ENCODE results near the gene PTGES3.

The PTGES3 gene

GRCh38 chr12:56634837-56635791, 53.0 kb downstream of the PTGES3 start:
- TF ChIP-seq ESRRG (CRISPR knock-in tag; IDR thresholded peaks at IDR 0.05) (no peak), ZNF8 (CRISPR knock-in tag; IDR thresholded peaks at IDR 0.05) (no peak), ARNTL (CRISPR knock-in tag; IDR thresholded peaks at IDR 0.05; ENCODE audit: borderline replicate concordance, low read depth) (no peak), BACH2 (CRISPR knock-in tag; IDR thresholded peaks at IDR 0.05; ENCODE audit: borderline replicate concordance) (no peak), TCF4 (CRISPR knock-in tag; IDR thresholded peaks at IDR 0.05; ENCODE audit: borderline replicate concordance) (no peak), SNAI2 (CRISPR knock-in tag; IDR thresholded peaks at IDR 0.05) (no peak), ZFP3 (CRISPR knock-in tag; IDR thresholded peaks at IDR 0.05) (no peak), ZFP30 (CRISPR knock-in tag; IDR thresholded peaks at IDR 0.05) (no peak), POU6F1 (CRISPR knock-in tag; IDR thresholded peaks at IDR 0.05; ENCODE audit: borderline replicate concordance, low read depth) (no peak), ISL1 (CRISPR knock-in tag; IDR thresholded peaks at IDR 0.05) (no peak), ZNF565 (CRISPR knock-in tag; conservative IDR thresholded peaks at IDR 0.05; ENCODE audit: low read depth) (no peak), PATZ1 (CRISPR knock-in tag; IDR thresholded peaks at IDR 0.05; ENCODE audit: borderline replicate concordance) (no peak), PPARA (CRISPR knock-in tag; IDR thresholded peaks at IDR 0.05; ENCODE audit: borderline replicate concordance) (no peak), CSRNP3 (CRISPR knock-in tag; IDR thresholded peaks at IDR 0.05) (no peak), CSDC2 (CRISPR knock-in tag; IDR thresholded peaks at IDR 0.05) (no peak), ZNF70 (CRISPR knock-in tag; IDR thresholded peaks at IDR 0.05) (no peak), CREB5 (CRISPR knock-in tag; IDR thresholded peaks at IDR 0.05; ENCODE audit: low read depth) (no peak)
- ATAC-seq = peak; percentile 56

- no peak for ATAC-seq
- no peak for TF ChIP-seq ZNF70 (CRISPR knock-in tag; IDR thresholded peaks at IDR 0.05)
Measured at GRCh38 chr12:56634242-56634836, 53.7 kb downstream of the PTGES3 start.

GRCh38 chr12:56633468-56634241, 54.4 kb downstream of the PTGES3 start:
- ATAC-seq = no peak
- no peak for TF ChIP-seq ZFP3 (CRISPR knock-in tag; IDR thresholded peaks at IDR 0.05)
- no peak for TF ChIP-seq ARNTL (CRISPR knock-in tag; IDR thresholded peaks at IDR 0.05; ENCODE audit: borderline replicate concordance, low read depth)
- TF ChIP-seq ZNF565 (CRISPR knock-in tag; conservative IDR thresholded peaks at IDR 0.05; ENCODE audit: low read depth) = no peak
- no peak for TF ChIP-seq CREB5 (CRISPR knock-in tag; IDR thresholded peaks at IDR 0.05; ENCODE audit: low read depth)
